Retina (tissue), 1 donor: ENCODE measurements around the gene HMGB4.

Experiments used
- DNase-seq: peaks from one replicate; pipeline ENCODE4 v3.0.0-alpha.2; 2016

The HMGB4 gene

DNA sequence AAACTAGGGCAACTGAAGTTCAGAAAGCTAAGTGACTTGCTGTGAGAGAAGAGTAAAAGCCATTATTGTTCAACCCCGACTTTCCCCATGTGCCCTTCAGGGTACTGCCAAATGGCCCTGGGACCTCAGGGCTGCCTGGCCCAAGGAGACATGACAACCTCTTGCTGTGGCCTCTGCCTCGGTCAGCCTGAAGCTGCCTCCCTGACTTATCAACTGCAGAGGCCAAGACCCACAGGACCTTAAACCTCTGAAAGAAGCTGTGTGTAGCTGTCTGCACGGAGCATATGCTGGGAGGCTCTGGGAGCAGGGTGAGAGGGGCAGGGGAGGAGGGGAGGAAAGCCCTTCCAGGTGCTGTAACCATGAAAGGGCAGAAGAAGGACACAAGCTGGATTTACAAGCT is 35.9 kb downstream of the HMGB4 start:
- no peak for DNase-seq

DNA sequence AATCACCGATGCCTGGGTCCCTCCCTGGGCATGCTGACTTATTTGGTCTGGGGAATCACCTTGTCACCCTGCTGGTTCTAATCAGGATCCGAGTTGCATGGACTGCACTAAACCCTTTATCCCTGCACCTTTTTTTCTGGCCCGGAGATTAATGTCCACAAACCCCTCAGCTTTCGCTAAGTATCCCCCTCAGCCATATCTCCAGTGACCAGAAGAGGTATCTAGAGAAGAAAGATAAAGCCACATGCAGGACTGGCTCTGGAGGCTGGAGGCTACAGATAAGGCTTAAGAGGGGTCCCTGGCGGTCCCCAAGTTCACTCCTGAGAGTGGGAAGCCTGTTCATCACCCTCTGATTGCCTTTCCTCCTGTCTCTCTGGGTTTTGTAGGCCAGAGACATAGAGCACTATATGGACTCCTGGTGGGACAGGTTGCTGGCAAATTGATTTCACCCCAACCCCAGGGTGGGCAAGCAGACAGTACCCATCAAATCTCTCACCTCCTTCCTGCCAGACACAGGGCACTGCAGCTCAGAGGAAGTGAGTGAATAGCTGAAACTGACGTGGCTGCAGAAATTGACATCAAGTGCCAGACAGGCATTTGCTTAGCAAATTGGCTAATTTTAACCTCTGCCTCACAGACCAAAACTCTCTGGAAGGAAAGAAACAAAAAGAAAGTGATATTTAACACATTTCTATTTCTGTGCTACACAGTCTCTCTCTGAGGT is 38.8 kb downstream of the HMGB4 start:
- DNase-seq, result no peak

DNA sequence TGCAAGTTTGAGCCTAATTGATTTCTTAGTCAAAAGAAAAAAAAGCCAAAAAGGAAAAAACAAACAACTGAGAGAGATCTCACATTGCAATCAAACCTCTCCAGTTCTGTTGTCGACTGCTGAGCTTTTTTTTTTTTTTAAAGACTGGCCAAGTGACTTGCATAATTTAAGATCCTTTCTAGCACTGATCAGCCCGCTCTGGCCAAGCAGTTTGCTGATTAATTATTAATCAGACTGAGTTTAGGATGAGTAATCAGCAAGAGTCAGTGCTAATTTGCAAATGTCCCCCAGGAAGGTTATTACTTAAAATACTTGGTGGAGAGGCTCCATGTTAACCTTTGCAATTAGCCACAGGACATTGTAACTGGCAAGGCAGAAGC is 39.3 kb downstream of the HMGB4 start:
- no peak for DNase-seq

DNA sequence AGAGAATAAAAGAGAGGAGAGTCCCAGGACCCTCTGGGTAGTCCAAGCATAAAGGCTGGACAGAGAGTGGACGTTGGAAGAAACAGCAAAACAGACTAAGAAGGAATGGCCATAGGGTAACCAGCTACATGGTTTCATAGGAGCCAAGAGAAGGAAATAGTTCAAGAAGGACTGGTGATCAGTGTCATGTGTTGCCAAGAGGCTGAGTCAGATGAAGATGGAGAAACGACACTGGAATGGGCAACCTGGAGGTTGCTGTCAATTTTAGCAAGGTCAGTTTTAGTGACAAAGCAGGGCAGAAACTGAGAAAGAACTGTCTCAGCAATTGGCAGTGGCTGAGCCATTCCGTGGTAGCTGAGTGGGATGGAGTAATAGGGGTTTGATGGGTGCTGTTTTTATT is 41.4 kb downstream of the HMGB4 start:
- DNase-seq, result no peak

DNA sequence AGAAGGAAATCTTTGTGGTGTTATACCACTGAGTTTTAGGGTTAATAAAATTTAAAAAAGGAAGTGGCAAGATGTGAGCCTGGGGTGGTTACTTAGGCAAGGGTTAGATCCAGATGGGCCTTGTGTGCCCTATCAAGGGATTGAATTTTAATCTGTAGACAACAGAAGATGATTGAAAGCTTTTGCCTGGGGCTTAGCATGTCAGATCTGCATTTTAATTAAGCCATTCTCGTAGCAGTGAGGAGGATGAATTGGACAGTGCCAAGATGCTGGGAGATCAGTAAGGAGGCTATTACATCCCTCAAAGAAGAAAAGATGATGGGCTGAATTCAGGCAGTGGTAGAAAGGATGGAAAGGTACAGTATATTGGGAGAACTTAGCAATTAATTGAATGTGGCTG is 42.3 kb downstream of the HMGB4 start:
- DNase-seq, result no peak

DNA sequence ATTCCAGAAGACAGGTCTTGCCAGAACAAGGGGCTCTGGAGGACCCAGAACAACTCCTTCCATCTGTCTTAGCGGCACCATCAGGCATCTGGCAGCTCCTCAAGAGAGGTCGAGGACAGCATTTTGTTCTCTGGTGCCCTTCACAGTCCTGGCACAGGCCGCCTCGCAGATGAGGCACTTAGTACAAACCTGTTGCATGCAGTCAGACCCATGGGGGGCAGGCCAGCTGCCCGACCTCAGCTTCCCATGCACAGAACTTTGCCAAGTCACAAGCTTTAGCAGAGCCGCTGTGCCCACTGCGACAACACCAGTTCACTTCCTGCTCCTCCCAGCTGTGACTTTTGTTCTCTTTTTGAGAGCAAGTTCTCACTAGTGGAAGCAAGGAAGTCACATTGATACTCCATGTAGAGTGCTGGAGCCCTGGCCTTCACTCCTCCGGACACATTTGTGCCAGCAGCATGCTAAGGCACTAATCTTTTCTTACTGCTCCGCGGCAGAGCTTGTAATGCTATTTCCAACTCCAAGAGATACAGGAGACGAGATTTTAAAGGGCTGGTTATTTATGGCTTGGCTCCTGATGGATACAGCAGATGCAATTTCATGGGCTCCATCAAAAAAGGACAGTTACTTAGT is 44.6 kb downstream of the HMGB4 start:
- DNase-seq, result no peak
